Body of pancreas (tissue), 4 donors: ENCODE measurements around the gene PGAM1.

Experiments
- POLR2A ChIP-seq, 3 donors: fragments of 450-650 bp; IDR thresholded peaks; one replicate each; pipeline ENCODE4 v1.6.1; 2016; ENCODE audit warnings: antibody characterized with exemption in 3 of 3, mild to moderate bottlenecking in 2 of 3
- TF ChIP-seq, protein P1 (sequence below), 7 experiments: fragments of 450-650 bp in 4 of 7; fragments of 200-600 bp in 3 of 7; sonication (generic) in 3 of 7; IDR thresholded peaks; one replicate each; pipeline ENCODE4 v1.5.1; 2016 to 2019; ENCODE audit warnings: antibody characterized with exemption in 7 of 7

GRCh38 chr10:97454330-97455036 lies 28.5 kb downstream of the PGAM1 start:
- TF ChIP-seq, protein P1, sequence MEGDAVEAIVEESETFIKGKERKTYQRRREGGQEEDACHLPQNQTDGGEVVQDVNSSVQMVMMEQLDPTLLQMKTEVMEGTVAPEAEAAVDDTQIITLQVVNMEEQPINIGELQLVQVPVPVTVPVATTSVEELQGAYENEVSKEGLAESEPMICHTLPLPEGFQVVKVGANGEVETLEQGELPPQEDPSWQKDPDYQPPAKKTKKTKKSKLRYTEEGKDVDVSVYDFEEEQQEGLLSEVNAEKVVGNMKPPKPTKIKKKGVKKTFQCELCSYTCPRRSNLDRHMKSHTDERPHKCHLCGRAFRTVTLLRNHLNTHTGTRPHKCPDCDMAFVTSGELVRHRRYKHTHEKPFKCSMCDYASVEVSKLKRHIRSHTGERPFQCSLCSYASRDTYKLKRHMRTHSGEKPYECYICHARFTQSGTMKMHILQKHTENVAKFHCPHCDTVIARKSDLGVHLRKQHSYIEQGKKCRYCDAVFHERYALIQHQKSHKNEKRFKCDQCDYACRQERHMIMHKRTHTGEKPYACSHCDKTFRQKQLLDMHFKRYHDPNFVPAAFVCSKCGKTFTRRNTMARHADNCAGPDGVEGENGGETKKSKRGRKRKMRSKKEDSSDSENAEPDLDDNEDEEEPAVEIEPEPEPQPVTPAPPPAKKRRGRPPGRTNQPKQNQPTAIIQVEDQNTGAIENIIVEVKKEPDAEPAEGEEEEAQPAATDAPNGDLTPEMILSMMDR (IDR thresholded peaks at IDR 0.05): no peak
- TF ChIP-seq POLR2A (IDR thresholded peaks at IDR 0.05): no peak
